Peyer's patch (tissue), 4 donors: ENCODE results near the gene GNG12.
A peak's percentile ranks its signal among the peaks of the same experiment; 100 is the strongest.

ENCODE experiments used
- POLR2A ChIP-seq, 2 donors: fragments of 450-650 bp; IDR thresholded peaks; one replicate each; pipeline ENCODE4 v1.5.1; 2017; ENCODE audit warnings: antibody characterized with exemption in 2 of 2, mild to moderate bottlenecking in 2 of 2, moderate library complexity in 2 of 2
- TF ChIP-seq, protein P1 (sequence below), 6 experiments: fragments of 450-650 bp in 4 of 6; fragments of 200-600 bp in 2 of 6; sonication (generic) in 1 of 6; IDR thresholded peaks; one replicate each; pipeline ENCODE4 v1.5.1; 2017 to 2019; ENCODE audit warnings: antibody characterized with exemption in 6 of 6, mild to moderate bottlenecking in 3 of 6, moderate library complexity in 1 of 6

DNA sequence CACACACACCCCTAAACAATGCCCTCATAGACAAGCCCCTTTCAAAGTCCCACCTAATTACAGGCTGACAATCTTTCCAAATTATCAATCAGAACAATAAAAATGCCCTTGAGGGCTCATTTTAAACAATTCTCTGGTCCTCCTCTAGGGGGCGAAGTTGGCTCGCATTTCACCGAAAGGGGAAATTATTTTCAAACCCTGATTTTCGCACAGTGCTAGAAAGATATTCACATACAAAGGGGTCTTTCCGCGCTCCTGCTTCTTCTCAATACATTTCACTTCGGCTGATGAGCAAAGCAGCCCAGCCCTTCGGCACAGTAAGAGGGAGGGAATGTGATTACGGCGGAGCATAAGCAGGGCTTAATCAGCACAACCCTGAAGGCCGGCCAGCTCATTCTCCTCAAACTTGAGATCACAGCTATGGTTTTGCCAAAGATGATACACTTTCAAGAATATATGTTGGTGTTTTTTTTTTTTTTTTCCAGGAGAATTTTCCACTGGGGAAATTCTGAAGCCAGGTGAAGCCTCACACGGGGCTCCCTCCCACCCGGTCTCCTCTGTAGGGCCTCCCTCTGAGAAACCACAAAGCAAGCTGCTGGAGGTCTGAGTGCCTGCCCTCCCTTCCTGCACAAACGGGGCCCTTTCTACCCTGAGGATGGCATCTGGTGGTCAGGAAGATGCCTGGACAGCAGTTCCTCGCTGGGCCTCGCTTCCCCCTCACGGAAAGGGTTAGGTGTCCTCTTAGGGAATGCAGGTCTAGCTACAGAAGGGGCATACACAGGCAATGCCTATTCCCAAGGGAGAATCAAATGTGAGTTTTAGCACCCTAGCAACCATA lies 66.9 kb downstream of the GNG12 start:
- TF ChIP-seq, protein P1, sequence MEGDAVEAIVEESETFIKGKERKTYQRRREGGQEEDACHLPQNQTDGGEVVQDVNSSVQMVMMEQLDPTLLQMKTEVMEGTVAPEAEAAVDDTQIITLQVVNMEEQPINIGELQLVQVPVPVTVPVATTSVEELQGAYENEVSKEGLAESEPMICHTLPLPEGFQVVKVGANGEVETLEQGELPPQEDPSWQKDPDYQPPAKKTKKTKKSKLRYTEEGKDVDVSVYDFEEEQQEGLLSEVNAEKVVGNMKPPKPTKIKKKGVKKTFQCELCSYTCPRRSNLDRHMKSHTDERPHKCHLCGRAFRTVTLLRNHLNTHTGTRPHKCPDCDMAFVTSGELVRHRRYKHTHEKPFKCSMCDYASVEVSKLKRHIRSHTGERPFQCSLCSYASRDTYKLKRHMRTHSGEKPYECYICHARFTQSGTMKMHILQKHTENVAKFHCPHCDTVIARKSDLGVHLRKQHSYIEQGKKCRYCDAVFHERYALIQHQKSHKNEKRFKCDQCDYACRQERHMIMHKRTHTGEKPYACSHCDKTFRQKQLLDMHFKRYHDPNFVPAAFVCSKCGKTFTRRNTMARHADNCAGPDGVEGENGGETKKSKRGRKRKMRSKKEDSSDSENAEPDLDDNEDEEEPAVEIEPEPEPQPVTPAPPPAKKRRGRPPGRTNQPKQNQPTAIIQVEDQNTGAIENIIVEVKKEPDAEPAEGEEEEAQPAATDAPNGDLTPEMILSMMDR (IDR thresholded peaks at IDR 0.05) = peak; percentile 35 to 89 (median 79)
- no peak for TF ChIP-seq POLR2A (IDR thresholded peaks at IDR 0.05)
